Cerebellar cortex (tissue), 1 donor: ENCODE measurements around the gene MEIKIN.
"Not testable (repeated sequence)": the region's sequence is repeated elsewhere in the genome, so short reads cannot be mapped to it uniquely, and the experiment has no call there.

Source experiments
- DNase-seq: peaks from one replicate; pipeline ENCODE4 v3.0.0-alpha.2; 2015; ENCODE audit warnings: low spot score

MEIKIN gene

GRCh38 chr5:131902266-131902665, 43.2 kb downstream of the MEIKIN start:
- not testable (repeated sequence) for DNase-seq

DNA sequence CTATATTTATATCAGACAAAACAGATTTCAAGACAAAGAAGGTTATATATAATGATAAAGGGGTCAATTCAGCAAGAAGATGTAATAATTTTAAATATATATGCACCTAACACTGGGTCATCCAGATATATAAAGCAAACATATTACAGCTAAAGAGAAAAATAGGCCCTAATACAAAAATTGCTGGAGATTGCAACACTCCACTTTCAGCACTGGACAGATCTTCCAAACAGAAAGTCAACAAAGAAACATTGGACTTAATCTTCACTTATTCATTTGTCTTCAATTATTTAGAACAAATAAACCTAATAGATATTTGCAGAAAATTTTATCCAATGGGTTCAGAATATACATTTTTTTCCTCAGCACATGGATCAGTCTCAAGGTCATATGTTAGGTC, 45.8 kb downstream of the MEIKIN start:
- DNase-seq: no peak

- DNase-seq: no peak
These were observed 61.5 kb downstream of the MEIKIN start for GRCh38 chr5:131883984-131884383.

- DNase-seq: no peak
These were observed 65.8 kb downstream of the MEIKIN start for GRCh38 chr5:131879705-131880104.

GRCh38 chr5:131877873-131878272, 67.6 kb downstream of the MEIKIN start:
- no peak for DNase-seq

- DNase-seq: not testable (repeated sequence)
These were observed 74.2 kb downstream of the MEIKIN start for GRCh38 chr5:131871251-131871650.

DNA sequence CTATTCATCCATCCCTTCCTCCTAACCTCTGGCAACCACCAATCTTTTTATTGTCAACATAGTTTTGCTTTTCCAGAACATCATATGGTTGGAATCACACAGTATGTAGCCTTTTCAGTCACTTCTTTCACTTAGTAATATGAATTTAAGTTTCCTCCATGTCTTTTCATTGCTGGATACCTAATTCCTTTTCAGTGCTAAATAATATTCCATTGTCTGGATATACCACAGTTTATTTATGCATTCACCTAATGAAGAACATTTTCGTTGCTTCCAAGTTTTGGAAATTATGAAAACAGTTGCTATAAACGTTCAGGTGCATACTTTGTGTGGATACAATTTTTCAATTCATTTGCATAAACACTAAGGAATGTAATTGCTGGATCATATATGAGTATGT, 77.9 kb downstream of the MEIKIN start:
- DNase-seq: no peak

DNA sequence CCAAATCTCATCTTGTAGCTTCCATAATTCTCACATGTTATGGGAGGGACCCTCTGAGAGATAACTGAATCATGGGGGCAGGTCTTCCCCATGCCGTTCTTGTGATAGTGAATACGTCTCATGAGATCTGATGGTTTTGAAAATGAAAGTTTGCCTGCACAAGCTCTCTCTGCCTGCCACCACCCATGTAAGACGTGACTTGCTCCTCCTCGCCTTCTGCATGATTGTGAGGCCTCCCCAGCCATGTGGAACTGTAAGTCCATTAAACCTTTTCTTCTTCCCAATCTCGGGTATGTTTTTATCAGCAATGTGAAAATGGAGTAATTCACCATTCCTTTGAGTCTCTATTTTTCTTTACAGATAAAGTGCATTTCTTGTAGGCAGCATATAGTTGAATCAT, 81.8 kb downstream of the MEIKIN start:
- DNase-seq: no peak

- DNase-seq: no peak
These were observed 88.1 kb downstream of the MEIKIN start for GRCh38 chr5:131857388-131857787.

DNA sequence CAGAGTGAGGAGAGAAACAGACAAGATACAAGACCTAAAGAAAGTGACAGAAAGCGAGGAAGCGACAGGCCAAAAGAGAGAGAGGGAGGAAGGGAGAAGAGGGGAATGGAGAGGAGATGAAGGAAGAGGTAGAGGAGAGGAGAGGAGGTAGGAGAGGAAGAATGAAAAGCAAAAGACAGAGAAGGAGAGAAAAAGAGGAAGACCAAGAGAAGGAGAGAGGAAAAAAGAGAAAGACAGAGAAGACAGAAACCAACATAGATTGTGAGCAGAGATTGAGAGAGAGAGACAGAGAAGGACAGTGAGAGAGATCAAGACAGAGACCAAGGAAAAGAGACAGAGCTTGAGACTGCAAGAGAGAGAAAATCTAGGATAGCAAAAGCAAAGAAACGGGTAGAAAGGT, 90.0 kb downstream of the MEIKIN start:
- DNase-seq: no peak

- DNase-seq: no peak
These were observed 91.3 kb downstream of the MEIKIN start for GRCh38 chr5:131854134-131854533.

DNA sequence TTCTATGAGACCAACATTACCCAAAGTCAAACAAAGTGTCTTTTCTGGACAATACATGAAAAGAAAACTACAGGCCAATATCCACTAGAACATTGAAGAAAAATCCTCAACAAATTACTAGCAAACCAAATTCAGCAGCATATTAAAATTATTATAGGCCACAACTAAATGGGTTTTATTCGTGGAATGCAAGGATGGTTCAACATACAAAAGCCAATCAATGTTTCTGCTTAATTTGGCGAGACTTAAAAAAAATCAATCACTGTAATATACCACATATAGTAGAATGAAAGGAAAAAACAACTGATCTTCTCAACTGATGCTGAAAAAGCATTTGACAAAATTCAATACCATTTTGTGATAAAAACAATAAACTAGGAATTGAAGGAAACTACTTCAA, 96.8 kb downstream of the MEIKIN start:
- no peak for DNase-seq

DNA sequence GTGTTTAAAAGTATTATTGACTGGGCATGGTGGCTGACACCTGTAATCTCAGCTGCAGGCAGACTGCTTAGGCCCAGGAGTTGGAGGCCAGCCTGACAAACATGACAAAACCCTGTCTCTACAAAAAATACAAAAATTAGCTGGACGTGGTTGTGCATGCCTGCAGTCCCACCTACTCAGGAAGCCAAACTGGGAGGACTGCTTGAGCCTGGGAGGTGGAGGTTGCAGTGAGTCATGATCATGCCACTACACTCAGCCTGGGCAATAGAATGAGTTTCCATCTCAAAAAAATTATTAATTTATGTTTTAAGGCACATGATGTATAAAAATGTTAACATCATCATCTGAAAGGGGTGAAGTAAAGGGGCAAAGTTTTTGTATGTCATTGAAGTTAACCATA, 98.9 kb downstream of the MEIKIN start:
- DNase-seq: no peak

DNA sequence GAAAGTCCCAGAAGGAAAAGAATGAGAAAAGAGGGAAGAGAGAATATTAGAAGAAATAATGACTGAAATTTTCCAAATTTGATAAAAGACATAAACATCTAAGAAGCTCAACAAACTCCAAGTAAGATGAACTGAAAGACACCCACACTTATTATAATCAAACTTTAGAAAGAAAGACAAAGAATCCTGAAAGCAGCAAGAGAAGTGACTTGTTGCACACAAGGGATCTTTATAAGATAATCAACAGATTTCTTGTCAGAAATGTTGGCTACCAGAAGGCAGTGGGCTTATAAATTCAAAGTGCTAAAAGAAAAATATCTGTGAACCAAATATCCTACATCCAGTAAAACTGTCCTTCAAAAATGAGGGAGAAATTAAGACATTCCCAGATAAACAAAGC, 99.6 kb downstream of the MEIKIN start:
- DNase-seq: no peak

GRCh38 chr5:131842971-131843370, 102.5 kb downstream of the MEIKIN start:
- DNase-seq: not testable (repeated sequence)

GRCh38 chr5:131832702-131833101, 112.8 kb downstream of the MEIKIN start:
- not testable (repeated sequence) for DNase-seq

DNA sequence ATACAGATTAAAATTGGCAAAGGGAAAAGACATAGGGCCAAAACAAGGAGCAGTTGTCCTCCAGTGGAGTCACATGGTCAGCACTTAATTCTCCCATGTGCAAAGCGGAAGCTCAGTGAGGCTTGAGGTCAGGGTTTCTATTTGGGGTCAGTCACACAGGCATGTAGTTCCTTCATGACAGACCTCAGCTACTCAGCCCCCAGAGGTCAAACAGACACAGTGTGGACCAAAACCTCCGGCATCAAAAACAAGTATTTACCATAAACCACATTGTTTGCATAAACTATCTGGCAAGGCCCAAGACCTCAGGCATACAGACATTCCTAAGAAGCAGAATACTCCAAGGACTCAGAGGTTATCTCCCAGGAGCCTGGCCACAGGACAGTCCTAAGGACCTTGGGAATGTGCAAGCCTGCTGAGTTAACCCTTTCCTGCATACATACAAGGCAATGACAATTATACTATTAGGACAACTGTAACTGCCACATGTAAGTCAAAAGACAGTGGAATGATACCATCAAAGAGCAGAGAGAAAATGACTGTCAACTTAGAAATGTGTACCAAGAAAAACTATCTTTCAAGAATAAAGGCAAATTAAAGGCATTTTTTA, 120.0 kb downstream of the MEIKIN start:
- no peak for DNase-seq

DNA sequence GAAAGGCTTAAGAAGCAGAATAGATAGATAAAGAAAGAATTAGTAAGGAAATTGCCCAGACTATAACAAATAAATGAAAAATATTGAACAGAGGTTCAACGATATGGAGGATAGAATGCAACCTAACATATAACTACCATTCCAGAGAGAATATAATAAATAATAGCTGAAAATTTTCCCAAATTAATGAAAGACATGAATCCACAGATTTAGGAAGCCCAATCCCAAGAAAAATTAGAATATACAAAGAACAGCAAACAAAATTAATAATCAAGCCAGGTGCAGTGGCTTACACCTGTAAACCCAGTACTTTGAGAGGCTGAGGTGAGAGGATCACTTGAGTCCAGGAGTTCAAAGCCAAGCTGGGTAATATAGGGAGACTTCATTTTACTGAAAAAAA, 120.8 kb downstream of the MEIKIN start:
- DNase-seq: no peak

GRCh38 chr5:131821221-131821620, 124.2 kb downstream of the MEIKIN start:
- no peak for DNase-seq

GRCh38 chr5:131818001-131818724, 127.3 kb downstream of the MEIKIN start:
- DNase-seq: no peak

DNA sequence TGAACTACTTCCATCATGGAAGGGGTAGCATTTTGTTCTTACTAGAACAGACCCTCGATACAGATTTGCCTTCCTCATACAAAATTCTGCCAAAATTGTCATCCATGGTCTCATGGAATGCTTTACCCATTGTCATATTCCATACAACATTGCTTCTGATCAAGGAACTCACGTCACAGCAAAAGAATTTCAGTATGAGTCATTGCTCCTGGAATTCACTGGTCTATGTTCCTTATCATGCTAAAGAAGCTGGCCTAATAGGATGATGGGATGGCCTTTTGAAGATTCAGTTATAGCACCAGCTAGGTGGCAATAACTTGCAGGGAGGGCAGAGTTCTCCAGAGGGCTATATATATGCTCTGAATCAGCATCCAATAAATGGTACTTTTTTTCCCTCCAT, 130.5 kb downstream of the MEIKIN start:
- DNase-seq: no peak

DNA sequence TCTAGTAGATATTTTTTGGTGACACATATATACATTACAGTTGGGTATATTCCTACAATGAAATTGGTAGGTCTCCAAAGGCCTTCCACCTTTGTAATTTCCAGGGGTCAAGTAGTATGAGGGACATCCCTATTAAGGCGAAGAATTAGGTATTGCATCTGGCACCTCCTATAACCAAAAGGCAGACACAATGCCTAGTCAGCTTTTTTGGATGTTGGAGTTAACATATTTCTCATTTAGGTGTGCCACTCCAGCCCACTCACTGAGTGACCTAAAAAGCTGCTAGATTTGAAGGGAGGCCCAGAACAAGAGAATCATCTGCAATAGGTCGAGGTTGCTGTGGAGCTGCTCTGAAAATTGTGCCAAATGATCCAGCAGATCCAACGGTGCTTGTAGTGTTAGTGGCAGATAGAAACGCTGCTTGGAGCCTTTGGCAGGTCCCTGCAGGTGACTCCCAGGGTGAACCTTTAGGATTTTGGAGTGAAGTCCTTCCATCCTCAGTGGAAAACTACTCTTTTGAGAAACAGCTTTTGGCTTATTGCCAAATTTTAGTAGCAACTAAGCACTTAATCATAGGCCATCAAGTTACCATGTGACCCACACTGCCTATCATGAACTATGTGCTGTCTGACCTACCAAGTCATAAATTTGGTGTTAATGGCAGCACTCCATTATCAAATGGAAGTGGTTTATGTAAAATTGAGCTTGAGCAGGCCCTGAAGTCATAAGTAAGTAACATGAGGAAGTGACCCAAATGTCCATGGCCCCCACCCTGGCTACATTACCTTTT, 132.9 kb downstream of the MEIKIN start:
- no peak for DNase-seq
